ENCODE results near the gene MCCD1.

The MCCD1 gene, protein sequence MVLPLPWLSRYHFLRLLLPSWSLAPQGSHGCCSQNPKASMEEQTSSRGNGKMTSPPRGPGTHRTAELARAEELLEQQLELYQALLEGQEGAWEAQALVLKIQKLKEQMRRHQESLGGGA

DNA sequence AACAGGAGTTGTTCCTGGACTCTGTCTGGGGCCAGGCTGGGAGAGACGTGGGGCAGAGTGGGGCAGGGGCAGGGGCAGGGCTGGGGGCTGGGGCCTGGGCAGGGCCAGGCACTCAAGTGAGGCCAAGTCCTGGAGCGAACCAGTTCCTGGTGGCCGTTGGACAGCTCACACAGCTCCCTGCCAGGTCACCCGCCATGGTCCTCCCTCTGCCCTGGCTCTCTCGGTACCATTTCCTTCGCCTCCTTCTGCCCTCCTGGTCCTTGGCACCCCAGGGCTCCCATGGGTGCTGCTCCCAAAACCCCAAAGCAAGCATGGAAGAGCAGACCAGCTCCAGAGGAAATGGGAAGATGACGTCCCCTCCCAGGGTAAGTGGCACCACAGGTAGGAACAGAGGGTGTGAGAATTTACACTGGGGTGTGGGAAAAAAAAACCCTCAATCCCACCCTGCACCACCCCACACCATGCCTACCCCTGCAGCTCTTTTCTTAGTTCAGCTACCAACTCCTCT is at the start of gene MCCD1:
MCCD1 (plus strand) TSS at position 142 of the 508 bp plus-strand sequence; CDS start at position 195, 53 bp downstream.
- Histone ChIP-seq H3K9me3 (ENCODE audit: severe bottlenecking) (no peaks in the 10 kb centered on the region), H3K27ac (peak within 1 kb of the TSS; percentile 44), H3K36me3 (peaks cover 46% of the 10 kb centered on the region), H3K4me3 (ENCODE audit: low read depth, low read length) (no peak within 1 kb of the TSS), H3K27me3 (ENCODE audit: insufficient read depth, low read depth, severe bottlenecking) (no peaks in the 10 kb centered on the region)
- no peak for DNase-seq
- TF ChIP-seq, protein P1, sequence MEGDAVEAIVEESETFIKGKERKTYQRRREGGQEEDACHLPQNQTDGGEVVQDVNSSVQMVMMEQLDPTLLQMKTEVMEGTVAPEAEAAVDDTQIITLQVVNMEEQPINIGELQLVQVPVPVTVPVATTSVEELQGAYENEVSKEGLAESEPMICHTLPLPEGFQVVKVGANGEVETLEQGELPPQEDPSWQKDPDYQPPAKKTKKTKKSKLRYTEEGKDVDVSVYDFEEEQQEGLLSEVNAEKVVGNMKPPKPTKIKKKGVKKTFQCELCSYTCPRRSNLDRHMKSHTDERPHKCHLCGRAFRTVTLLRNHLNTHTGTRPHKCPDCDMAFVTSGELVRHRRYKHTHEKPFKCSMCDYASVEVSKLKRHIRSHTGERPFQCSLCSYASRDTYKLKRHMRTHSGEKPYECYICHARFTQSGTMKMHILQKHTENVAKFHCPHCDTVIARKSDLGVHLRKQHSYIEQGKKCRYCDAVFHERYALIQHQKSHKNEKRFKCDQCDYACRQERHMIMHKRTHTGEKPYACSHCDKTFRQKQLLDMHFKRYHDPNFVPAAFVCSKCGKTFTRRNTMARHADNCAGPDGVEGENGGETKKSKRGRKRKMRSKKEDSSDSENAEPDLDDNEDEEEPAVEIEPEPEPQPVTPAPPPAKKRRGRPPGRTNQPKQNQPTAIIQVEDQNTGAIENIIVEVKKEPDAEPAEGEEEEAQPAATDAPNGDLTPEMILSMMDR (IDR thresholded peaks at IDR 0.05; ENCODE audit: low read depth, low read length), result no peak

DNA sequence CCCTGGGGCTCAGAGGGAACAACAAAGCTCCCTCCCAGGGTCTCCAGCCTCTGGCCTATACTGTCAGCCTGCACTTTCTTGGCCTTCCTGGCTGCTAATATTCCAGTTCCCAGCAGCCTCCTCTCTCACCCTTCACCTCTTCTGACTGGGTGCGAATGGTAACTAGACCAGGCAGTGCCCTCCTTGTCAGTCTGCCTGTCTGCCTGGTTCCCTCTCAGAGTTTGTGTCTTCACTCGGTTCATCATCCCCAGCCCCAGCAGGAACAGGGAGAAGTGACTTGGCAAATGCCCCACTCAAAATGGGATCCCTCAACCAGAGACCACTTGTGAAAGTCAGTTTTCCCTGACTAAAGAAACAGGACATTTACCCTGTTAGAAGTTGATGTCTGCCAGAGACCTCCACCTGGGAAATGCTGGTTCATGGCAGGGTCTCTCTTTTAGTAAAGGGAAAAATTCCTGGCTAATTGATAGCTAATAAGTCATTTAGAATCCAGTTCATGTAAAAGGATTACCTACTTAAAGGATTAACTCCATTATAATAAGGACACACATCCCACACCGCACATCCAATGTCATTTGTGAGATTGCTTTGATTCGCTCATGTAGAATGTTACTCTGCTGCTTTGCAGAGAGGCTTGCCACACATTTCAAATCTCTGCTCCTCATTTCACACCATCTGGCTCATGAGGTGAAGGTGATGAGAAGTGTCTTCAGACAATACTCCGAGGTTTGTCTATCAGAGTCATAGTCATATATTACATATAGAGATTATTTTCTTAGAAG is 49.4 kb upstream of the MCCD1 start:
- H3K27ac ChIP-seq, result no peak overlapping the region
- no peaks in the 10 kb centered on the region for H3K27me3 ChIP-seq (ENCODE audit: insufficient read depth, low read depth, severe bottlenecking)
- TF ChIP-seq, protein P1 (IDR thresholded peaks at IDR 0.05; ENCODE audit: low read depth, low read length), result no peak

DNA sequence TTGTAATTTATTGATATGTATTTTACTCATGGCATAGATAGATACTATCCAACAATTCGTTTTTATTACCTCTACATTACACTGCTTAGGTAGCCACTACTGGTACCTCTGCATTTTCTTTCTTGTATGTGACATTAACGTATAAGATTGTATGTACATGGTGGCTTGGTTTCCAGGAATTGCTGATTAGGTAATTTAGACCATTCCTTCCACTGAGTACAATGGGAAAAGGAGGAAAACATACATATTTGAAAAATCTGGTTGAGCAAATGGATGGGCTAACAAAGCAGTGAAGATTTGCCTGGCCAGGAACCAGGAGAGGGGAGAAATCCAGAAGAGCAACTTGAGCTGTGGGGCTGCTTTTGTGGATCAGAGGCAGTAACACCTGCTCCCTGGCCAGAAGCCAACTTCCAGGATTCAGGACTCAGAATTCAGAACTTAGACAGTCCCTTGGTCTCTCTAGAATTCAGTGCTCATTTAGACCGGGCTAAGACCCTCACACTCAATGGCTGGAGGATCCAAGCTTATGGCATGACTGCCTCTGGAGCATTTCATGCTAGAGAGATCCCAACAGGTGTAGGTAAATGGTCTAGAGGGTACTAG is 48.7 kb upstream of the MCCD1 start:
- DNase-seq, result peak; percentile 66
- Histone ChIP-seq H3K36me3 (no peaks in the 10 kb centered on the region), H3K9me3 (ENCODE audit: severe bottlenecking) (no peaks in the 10 kb centered on the region), H3K27ac (peak overlapping the region; percentile 6; the same call in 1 of the 2 replicates), H3K4me3 (ENCODE audit: low read depth, low read length) (0 out of 2 replicates have a peak overlapping the region, but pooled peaks have one; percentile 7), H3K27me3 (ENCODE audit: insufficient read depth, low read depth, severe bottlenecking) (no peaks in the 10 kb centered on the region)
- TF ChIP-seq, protein P1 (IDR thresholded peaks at IDR 0.05; ENCODE audit: low read depth, low read length), result no peak

More for the DNA sequence above, 49.4 kb upstream of the MCCD1 start:
- H3K9me3 ChIP-seq (ENCODE audit: severe bottlenecking), result no peaks in the 10 kb centered on the region
- H3K4me3 ChIP-seq (ENCODE audit: low read depth, low read length), result 0 out of 2 replicates have a peak overlapping the region, but pooled peaks have one; percentile 7
- H3K36me3 ChIP-seq, result no peaks in the 10 kb centered on the region
- peak; percentile 80 for DNase-seq

DNA sequence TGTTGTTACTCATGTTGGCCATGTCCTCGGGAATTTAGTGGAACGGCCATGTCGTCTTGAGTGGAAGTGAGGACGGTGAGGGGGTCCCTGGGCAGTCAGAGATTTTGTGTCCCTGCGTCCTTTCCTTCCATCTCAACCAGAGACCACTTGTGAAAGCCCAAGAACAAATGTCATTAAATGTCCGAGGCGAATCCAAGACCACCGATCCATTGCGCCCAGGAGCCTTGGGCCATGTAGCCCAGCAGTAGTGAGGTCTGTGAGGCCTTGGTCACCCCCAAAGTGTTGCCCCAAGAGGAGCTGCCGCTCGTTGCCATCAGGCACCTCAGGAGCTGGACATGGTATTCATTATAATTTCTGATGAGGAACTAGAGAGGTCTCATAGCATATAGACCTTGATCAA is 48.2 kb upstream of the MCCD1 start:
- H3K27me3 ChIP-seq (ENCODE audit: insufficient read depth, low read depth, severe bottlenecking), result no peaks in the 10 kb centered on the region
- no peak overlapping the region for H3K4me3 ChIP-seq (ENCODE audit: low read depth, low read length)
- no peak overlapping the region for H3K27ac ChIP-seq
- DNase-seq, result no peak
- TF ChIP-seq, protein P1 (IDR thresholded peaks at IDR 0.05; ENCODE audit: low read depth, low read length), result no peak
- H3K36me3 ChIP-seq, result no peaks in the 10 kb centered on the region
- H3K9me3 ChIP-seq (ENCODE audit: severe bottlenecking), result no peaks in the 10 kb centered on the region

DNA sequence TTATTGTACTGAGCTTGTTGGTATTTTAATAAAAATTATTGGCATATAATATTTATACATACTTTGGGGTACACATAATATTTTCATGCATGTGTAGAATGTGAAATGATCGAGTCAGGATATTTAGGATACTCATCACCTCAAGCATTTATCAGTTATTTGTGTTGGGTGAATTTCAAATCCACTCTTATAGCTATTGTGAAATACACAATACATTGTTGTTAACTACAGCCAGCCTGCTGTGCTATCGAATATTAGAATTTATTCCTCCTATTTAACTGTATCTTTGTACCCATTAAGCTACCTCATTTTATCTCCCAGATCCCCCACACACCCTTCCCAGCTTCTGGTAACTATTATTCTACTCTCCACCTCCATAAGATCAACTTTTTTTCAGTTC is 45.4 kb upstream of the MCCD1 start:
- no peak for DNase-seq
- no peaks in the 10 kb centered on the region for H3K27me3 ChIP-seq (ENCODE audit: insufficient read depth, low read depth, severe bottlenecking)
- H3K4me3 ChIP-seq (ENCODE audit: low read depth, low read length), result no peak overlapping the region

More for the DNA sequence above, 45.4 kb upstream of the MCCD1 start:
- Histone ChIP-seq H3K9me3 (ENCODE audit: severe bottlenecking) (no peaks in the 10 kb centered on the region), H3K27ac (no peak overlapping the region), H3K36me3 (no peaks in the 10 kb centered on the region)
- TF ChIP-seq, protein P1 (IDR thresholded peaks at IDR 0.05; ENCODE audit: low read depth, low read length), result no peak
